PFSK-1 (cell line): Measurements from ENCODE around the gene PNCK.

Experiments used
- POLR2AphosphoS5 ChIP-seq: IDR thresholded peaks from 2 replicates; pipeline ENCODE4 v1.6.1; 2012; ENCODE audit warnings: low read depth, mild to moderate bottlenecking, control low read depth, low read length, moderate library complexity
- REST ChIP-seq, 2 experiments: IDR thresholded peaks; 2 replicates each; pipeline versions ENCODE4 v1.6.1 to v1.8.0; 2011 to 2012; ENCODE audit warnings: low read depth in 2 of 2, low read length in 2 of 2, control low read depth in 1 of 2, inconsistent platforms in 1 of 2, mild to moderate bottlenecking in 1 of 2, moderate library complexity in 1 of 2; ENCODE audit not compliant: insufficient read depth in 1 of 2
- SIN3A ChIP-seq: IDR thresholded peaks from 2 replicates; pipeline ENCODE4 v1.6.1; 2012; ENCODE audit warnings: mild to moderate bottlenecking, low read length, moderate library complexity, borderline replicate concordance; ENCODE audit not compliant: insufficient read depth

- no peak for TF ChIP-seq SIN3A
- no peak for TF ChIP-seq POLR2AphosphoS5
- TF ChIP-seq REST (IDR thresholded peaks at IDR 0.05; ENCODE audit: insufficient read depth in 1 of 2, low read depth in 2 of 2, low read length in 2 of 2): no peak
Observed at GRCh38 chrX:153686711-153687110, 13.1 kb upstream of the PNCK start.
